Left ventricle myocardium inferior (tissue), 1 donor: ENCODE data around the gene FNDC3A. TPM values are rescaled to one million over a fixed set of nuclear protein-coding genes. Genes with fewer than 3 reads are reported as not detected.

Source experiments
- DNase-seq: peaks from one replicate; pipeline ENCODE4 v3.0.0-alpha.2; 2020
- H3K27ac ChIP-seq: fragments of 200-600 bp; replicated peaks from 2 replicates; pipeline ENCODE4 v1.8.0; 2021
- H3K27me3 ChIP-seq: fragments of 200-600 bp; 2 replicates; pipeline ENCODE4 v1.8.0; 2021; ENCODE audit warnings: low read depth
- H3K36me3 ChIP-seq: fragments of 200-600 bp; 2 replicates; pipeline ENCODE4 v1.8.0; 2021
- H3K4me1 ChIP-seq: fragments of 200-600 bp; 2 replicates; pipeline ENCODE4 v1.8.0; 2021
- H3K4me3 ChIP-seq: fragments of 200-600 bp; 2 replicates; pipeline ENCODE4 v1.8.0; 2021; ENCODE audit warnings: mild to moderate bottlenecking, moderate library complexity
- H3K9me3 ChIP-seq: fragments of 200-600 bp; replicated peaks from 2 replicates; pipeline ENCODE4 v1.8.0; 2021
- CTCF ChIP-seq: fragments of 200-600 bp; IDR thresholded peaks from 2 replicates; pipeline ENCODE4 v1.8.0; 2021; ENCODE audit warnings: antibody characterized with exemption, mild to moderate bottlenecking, borderline replicate concordance
- intact Hi-C: fragments of 100-400 bp; cut with micrococcal nuclease; formaldehyde crosslinking; loops from one replicate; pipeline ENCODE4 v1.11.0; 2022
- total RNA-seq: library from RNA; stranded (reverse); fragmentation: NEBNext Ultra II Directional; extraction: Animal tissue kit (Norgen Biotek cat#: 25700); gene quantifications from one replicate; pipeline ENCODE4 v1.2.1, GENCODE V29; 2021
- donor health status: DM: no; HTN: yes; CAD: no; lungs with severe emphysema.

FNDC3A gene
- total RNA-seq, 1 donor from 2014 or later = 18.9 TPM

GRCh38 chr13:49251326-49251725 is 275.6 kb downstream of the FNDC3A start:
- Histone ChIP-seq H3K9me3 (no peaks in the 10 kb centered on the region), H3K4me3 (no peak overlapping the region), H3K27me3 (no peaks in the 10 kb centered on the region), H3K4me1 (peaks cover 30% of the 10 kb centered on the region), H3K27ac (no peak overlapping the region), H3K36me3 (peaks cover 19% of the 10 kb centered on the region)
- no peak for DNase-seq
- no peak for TF ChIP-seq CTCF
- intact Hi-C loops = no loop called here

GRCh38 chr13:49253310-49253709 is 277.6 kb downstream of the FNDC3A start:
- Histone ChIP-seq H3K9me3 (no peaks in the 10 kb centered on the region), H3K4me3 (no peak overlapping the region), H3K4me1 (peaks cover 15% of the 10 kb centered on the region), H3K36me3 (peaks cover 32% of the 10 kb centered on the region), H3K27me3 (no peaks in the 10 kb centered on the region), H3K27ac (no peak overlapping the region)
- intact Hi-C loops = no loop called here
- DNase-seq = no peak
- no peak for TF ChIP-seq CTCF

- no peaks in the 10 kb centered on the region for H3K9me3 ChIP-seq
- intact Hi-C loops = no loop called here
- peaks cover 39% of the 10 kb centered on the region for H3K36me3 ChIP-seq
- no peak for TF ChIP-seq CTCF
- peaks cover 8% of the 10 kb centered on the region for H3K4me1 ChIP-seq
- no peak overlapping the region for H3K4me3 ChIP-seq
- no peaks in the 10 kb centered on the region for H3K27me3 ChIP-seq
- no peak overlapping the region for H3K27ac ChIP-seq
- no peak for DNase-seq
Measured at GRCh38 chr13:49254007-49254406, 278.3 kb downstream of the FNDC3A start.

- H3K27me3 ChIP-seq = no peaks in the 10 kb centered on the region
- no peaks in the 10 kb centered on the region for H3K4me1 ChIP-seq
- no peak overlapping the region for H3K27ac ChIP-seq
- intact Hi-C loops = no loop called here
- H3K36me3 ChIP-seq = peaks cover 67% of the 10 kb centered on the region
- no peak for DNase-seq
- no peak for TF ChIP-seq CTCF
- H3K9me3 ChIP-seq = no peaks in the 10 kb centered on the region
- no peak overlapping the region for H3K4me3 ChIP-seq
Measured at GRCh38 chr13:49256841-49257240, 281.1 kb downstream of the FNDC3A start.

GRCh38 chr13:49258089-49258796 is 282.5 kb downstream of the FNDC3A start:
- no peaks in the 10 kb centered on the region for H3K27me3 ChIP-seq
- no peak for TF ChIP-seq CTCF
- peaks cover 80% of the 10 kb centered on the region for H3K36me3 ChIP-seq
- DNase-seq = no peak
- intact Hi-C loops = no loop called here
- no peaks in the 10 kb centered on the region for H3K4me1 ChIP-seq
- H3K9me3 ChIP-seq = no peaks in the 10 kb centered on the region
- peak overlapping the region; percentile 13 for H3K27ac ChIP-seq
- H3K4me3 ChIP-seq = peak overlapping the region; percentile 42

Other genes starting within 250 kb of the FNDC3A start
- gene MLNR, start 244.4 kb downstream of the FNDC3A start, total RNA-seq = not detected